ENCODE measurements around the gene DNAH17. TPM values are rescaled to one million over a fixed set of nuclear protein-coding genes. Genes with fewer than 3 reads are reported as not detected.
A peak's percentile ranks its signal among the peaks of the same experiment; 100 is the strongest.

Gene DNAH17
- total RNA-seq, 1 experiment from 2014 or later, result 0.02 TPM

DNA sequence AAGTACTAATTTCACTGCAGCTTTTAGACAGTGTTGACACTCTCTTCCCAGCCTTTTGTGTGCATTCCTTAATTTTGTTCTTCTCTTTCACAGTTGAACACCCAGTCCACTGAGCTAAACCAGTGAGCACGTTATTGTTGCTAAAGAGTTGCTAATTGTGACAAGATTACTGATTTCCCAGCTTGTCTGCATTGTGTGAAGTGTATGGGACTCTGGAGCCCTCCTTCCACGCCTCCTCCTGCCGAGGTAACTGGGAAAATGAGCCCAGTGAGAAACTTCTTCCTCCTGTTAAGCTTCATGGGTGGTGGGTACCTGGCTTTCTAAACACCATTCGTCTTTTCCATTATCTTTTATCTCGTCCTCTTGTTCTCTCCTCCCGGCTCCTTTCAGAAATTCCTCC is 29.8 kb upstream of the DNAH17 start:
- DNase-seq (ENCODE audit: low spot score), result no peak

DNA sequence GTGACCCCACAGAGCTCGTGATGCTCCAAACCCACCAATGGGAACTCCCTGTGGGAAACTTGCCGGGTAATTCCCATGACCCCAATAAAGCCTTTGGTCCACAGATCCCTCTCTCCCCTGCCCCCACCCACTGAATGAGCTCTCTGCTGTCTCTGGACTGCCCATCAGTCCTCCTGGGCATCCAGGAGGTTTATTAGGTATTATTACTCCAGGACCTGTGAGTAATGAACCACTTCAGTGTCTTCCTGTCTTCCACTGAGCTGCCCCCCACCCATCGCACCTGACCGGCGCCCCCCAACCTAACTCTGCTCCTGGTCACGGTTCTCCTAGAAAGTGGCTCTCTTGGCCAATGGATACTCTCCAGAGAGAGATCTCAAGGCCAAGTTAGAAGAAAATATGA is 28.7 kb upstream of the DNAH17 start:
- no peak for DNase-seq (ENCODE audit: low spot score)

DNA sequence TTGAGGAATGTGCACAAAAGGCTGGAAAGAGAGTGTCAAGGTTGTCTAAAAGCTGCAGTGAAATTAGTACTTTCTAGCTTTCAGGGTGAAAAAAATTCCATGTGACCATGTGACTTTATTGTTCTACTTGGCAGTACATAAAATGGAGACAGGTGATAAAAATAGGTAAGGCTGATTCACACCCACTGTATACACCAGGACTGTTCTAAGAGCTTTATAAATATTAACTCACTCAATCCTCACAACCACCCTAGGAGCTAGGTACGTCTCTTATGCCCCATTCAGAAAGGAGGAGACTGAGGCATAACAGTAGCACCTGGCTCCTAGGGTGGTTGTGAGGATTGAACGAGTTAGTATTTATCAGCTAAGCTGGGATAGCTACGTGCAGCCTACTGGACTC is 28.2 kb upstream of the DNAH17 start:
- no peak for DNase-seq (ENCODE audit: low spot score)

DNA sequence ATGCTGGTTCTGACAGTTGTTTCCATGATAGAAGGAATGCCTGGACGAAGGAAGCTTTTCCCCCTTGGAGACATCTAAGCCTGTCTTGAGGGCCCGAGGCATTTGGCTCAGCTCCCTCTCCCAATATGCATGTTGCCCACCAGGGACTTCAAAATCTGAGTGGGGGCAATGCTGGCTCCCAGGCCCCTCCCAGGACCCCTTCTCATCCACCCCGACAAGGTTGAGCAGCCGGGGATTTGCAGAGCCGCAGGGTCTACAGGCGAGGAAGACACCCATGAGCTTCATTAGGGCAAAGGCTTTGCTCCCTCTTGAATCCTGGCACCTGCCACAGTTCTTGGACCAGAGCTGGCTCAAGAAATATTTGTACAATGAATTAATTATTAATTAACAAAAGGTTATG is 25.1 kb upstream of the DNAH17 start:
- no peak for DNase-seq (ENCODE audit: low spot score)

DNA sequence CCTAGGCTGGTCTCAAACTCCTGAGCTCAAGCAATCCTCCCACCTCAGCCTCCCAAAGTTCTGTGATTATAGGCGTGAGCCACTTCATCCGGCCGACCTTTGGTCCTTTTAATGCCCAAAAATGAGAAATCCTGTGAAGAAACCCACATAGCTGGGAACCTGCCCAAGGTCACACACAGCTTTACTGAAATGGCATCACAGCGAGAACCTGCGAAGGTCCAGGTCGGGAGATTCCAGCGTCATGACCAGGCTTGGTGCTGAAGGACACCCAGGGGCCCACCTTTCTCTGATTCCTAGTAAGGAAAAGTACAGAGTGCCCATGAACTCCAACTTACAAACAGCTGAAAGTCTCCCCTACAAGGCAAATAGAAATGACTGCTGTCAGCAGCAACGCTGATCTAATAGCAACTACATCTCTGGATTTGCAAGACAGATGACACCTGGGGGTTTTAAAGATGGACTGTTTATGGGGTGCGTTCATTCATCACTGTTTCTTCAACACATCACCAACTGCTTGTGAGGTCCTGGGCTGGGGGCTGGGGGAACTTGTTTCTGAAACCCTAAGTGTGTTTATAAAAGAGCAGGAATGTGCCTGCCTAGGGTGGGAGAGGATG is 24.5 kb upstream of the DNAH17 start:
- no peak for DNase-seq (ENCODE audit: low spot score)

DNA sequence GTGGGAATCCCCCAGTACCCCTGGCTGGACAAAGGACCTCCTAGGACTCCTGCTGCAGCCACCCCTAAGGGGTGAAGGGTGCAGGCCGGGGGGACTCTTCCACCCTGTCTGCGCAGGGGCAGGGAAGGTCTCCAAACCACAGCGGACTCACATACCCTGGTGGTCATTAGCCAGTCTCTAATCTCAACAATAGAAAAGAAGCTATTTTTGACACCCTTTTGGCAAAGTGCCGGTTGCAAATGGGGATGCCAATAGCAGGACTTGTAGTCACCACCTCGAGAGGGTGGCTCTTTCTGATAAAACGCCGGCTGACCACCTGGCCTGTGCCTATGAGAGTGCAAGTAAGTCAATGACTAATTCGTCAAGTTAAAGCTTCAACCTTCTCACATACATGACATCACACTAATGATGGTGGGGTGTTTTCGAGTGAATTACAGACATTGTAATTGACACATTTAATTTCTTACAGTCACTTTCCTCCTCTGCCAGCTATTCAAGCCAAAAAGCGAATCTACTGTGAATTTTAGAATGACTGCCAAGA is 23.1 kb upstream of the DNAH17 start:
- no peak for DNase-seq (ENCODE audit: low spot score)

DNA sequence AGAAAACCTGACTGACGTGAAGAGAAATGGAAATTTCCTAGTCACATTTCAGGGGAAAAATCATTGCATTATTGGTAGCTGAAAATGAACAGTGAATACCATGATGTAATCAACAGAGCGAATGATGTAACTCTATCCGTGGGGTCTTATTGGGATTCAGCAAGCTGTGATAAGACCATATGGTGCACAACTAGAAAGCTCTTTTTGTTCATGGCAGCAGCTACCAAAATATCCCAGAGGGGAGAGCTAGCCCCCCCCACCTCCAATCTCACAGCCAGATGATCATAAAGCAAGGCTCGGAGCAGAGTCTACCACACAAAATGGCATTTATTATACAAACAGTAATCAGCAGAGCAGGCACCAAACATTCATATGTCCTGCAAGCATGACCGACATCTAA is 22.2 kb upstream of the DNAH17 start:
- DNase-seq (ENCODE audit: low spot score), result no peak

DNA sequence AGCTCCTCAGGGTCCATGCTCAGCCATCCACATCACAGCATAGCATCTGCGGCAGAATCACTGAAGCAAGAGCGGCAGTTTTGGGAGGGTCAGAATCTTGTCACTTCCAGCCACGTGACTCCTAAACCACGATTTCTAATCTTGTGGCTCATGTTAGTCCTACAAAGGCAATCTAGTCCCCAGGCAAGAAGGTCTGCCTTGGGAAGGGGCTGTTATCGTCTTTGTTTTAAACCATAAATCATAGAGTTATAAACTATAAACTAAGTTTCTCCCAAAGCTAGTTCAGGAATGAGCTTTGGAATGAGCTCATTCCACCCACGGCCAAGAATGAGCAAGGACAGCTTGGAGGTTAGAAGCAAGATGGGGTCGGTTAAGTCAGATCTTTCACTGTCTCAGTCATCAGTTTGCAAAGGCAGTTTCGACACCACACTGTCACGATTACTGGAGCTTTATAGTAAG is 20.8 kb upstream of the DNAH17 start:
- DNase-seq (ENCODE audit: low spot score), result no peak

DNA sequence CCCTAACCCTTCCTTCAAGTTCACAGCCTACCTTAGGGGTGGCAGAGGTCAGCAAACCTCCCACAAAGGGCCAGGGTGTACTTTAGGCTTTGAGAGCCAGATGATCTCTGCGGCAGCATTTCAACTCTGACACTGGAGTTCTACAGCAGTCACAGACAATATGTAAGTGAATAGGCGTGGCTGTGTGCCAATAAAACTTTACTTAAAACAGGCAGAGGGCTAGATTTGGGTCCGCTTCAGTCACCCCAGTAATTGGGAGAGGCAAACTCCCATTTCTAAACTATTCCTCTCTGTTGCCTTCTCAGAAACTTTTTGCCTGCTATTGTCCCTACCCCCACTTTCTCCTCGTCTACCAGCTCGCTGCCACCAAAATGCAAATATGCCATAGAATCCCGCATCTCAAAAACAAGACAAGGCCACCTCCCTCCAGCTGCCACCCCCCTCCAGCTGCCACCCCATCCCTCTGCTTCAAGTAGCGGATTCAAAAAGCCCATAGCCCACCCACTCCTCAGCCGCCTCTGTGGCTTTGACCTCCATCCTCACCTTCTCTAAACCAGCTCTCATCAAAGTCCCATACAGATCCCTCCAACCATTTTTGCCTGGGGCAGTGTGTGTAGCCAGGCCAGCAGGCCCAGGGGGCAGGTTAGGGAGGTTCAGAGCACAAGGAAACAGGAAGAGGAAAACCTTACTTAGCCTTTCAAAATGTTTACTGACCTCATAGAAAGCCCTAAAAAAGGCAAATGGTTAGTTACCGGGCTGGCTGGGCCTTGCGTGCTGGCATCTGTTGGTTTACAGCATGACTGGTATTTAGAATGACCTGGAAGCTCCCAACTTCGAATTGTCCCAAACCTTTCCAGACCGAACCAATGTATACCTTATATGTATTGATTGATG is 19.9 kb upstream of the DNAH17 start:
- no peak for DNase-seq (ENCODE audit: low spot score)

DNA sequence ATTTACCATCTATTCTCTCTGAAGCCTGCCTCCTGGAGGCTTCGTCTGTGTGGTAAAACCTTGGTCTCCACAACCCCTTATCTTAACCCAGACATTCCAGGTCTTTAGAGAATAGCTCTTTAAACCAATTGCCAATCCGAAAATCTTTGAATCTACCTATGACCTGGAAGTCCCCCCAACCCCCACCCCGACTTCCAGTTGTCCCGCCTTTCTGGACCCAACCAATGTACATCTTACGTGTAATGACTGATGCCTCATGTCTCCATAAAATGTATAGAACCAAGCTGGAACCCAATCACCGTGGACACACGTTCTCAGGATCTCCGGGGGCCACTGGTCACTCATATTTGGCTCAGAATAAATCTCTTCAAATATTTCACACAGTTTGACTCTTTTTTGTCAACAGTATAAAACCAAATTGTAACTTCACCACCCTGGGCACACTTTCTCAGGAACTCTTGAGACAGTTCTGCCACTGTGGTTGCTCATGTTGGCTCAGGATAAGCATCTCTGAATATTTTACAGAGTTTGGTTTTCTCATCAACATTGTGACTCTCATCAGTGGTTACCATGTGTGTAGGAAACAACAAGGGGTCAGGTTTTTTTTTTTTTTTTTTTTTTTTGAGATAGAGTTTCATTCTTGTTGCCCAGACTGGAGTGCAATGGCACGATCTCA is 18.1 kb upstream of the DNAH17 start:
- DNase-seq (ENCODE audit: low spot score), result no peak

DNA sequence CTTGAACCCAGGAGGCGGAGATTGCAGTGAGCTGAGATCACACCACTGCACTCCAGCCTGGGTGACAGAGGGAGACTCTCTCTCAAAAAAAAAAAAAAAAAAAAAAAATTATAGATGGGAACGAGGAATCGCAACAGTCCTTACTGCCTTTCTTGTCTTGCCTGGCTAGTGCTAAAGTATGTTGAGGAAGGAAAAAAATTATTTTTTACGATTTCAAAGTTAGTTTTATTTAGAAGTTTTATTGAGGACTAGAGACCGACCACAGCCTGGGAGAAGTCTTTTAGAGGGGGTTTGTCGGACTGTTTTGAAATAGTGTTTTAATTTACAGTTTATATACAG is 15.8 kb upstream of the DNAH17 start:
- no peak for DNase-seq (ENCODE audit: low spot score)

DNA sequence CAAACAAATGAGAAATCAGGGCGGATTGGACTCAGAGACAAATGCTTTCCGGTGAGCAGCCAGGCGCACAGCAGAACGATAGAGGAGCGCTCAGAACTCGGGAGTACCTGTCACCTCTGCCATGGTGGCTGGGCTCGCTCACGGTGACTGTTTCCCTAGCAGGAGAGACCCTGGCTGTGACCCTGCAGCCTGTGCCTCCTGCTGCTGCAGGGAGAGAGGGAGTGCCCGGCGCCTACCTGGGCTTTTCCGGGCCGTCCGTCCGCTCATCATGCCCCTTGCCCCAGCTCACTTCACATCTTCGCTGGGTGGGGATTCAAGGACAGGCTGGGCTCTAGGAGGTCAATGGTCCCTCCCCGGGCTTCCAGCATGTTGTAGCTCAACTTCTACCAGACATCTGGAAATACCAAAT is 14.1 kb upstream of the DNAH17 start:
- no peak for DNase-seq (ENCODE audit: low spot score)

DNA sequence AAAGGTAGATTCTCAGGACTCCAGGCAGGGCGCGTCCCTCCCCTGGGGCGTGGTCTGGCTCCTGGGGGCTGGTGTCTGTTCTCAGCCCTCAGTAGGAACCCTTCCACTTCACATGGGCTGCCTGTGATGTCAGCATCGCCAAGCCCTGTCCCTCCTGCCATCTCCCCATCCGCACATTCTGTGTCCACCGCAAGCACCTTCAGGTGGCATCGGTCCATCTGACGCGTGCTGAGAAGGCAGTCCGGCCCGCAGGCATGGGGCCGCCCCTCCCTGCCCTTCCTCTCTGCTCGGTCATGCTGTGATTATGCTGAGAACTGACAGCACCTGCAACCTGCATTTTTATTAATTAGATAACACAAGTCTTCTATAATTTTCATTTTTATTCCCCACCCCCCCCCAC is 12.7 kb upstream of the DNAH17 start:
- no peak for DNase-seq (ENCODE audit: low spot score)

DNA sequence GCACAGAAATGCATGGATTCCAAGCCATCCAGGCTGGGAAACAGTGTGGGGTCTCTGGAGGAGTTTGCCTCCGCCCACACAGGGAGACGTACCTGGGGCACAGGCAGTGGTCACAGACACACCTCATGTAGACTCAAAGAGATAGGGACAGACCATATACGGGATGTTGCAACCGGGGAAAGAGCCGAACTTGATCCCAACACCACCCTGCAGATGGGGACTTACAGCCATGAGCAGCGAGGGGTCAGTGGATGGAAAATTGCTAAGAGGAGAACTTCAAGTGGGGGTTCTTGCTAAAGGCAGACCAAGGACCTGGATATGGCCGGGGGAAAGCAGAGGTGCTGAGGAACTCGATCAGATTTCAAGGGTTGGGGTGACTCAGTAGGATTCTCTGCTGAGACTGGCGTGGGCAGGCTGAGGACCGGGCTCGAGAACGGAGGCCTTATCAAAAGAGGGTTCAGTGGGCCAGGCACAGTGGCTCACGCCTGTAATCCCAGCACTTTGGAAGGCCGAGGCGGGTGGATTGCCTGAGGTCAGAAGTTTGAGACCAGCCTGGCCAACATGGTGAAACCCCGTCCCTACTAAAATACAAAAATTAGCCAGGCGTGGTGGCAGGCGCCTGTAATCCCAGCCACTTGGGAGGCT is 12.0 kb upstream of the DNAH17 start:
- DNase-seq (ENCODE audit: low spot score), result no peak

DNA sequence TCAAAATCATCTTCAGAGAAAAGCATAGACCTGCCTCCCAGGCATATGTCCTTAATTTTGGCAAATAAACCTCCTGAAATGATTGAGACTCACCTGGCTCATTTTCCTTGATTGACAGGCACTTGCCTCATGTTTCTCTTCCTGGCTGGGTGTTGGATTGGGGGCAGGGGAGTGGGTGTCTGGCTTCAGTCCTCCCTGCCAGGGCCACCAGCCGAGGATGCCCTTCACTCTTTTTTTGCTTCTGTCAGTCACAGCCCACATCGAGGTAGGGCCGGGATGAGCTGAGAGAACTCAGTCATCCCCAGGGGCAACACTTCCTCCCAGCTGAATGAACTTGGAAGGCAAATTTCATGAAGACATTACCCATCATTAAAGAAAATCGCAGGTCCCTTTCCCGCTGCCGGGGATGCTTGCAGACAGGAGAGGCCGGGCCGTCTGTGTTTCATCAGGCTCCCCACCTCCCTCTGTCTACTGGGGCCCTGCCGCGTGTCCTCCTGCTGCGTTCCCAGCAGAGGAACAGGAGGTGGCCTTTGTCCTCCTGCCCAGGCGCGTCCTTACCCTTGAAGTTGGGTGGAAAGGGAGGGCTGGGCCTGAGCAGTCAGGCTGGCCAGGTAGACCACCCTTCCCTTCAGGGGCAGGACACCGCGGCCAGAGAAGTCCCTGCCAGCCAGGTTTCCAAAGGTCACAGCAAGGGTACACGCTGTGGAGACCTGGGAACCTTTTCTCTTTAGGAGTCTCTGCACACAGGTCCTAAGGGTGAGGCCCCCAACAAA is 11.2 kb upstream of the DNAH17 start:
- DNase-seq (ENCODE audit: low spot score), result no peak

DNA sequence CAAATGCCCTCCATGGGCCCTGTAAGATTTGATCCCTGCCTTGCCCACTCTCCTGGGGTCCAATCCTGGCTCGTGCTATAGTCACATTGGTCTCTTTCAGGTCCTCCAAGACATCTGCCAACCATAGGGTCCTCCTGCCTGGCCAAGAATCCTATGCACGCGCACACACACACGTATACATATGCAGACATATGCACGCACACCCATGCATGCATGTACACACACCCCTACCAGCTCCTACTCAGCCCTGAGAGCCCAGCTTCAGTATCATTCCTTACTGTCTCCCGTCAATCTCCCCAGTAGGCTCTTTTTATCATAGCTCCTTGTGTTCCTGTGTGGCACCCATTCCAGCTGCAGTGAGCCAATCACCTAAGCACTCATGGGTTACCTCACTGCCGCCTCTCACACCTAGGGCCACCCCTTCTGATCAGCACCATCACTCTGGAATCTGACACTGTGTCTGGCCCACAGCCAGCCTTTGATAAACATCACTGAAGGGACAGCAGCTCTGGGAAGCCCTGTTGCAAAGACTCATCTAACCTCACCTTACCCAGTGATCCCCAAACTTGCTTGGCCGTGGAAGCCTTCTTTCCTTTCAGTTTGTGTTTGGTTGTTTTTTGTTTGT is 7.9 kb upstream of the DNAH17 start:
- DNase-seq (ENCODE audit: low spot score), result no peak

DNA sequence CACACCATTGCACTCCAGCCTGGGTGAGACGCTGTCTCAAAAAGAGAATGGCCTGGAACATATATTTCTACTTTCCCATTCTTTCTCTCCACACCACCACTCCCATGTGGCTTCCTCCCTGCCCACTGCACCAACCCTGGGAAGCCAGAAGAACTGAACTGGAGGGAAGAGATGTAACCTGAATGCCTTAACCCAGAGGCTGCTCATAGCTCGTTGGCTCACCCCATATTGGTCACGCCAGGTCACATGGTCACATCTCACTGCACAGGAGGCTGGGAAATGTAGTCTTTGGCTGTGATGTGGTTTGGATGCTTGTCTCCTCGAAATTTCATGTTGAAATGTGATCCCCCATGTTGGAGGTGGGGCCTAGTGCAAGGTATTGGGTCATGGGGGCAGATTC is 5.9 kb upstream of the DNAH17 start:
- peak; percentile 44 for DNase-seq (ENCODE audit: low spot score)

DNA sequence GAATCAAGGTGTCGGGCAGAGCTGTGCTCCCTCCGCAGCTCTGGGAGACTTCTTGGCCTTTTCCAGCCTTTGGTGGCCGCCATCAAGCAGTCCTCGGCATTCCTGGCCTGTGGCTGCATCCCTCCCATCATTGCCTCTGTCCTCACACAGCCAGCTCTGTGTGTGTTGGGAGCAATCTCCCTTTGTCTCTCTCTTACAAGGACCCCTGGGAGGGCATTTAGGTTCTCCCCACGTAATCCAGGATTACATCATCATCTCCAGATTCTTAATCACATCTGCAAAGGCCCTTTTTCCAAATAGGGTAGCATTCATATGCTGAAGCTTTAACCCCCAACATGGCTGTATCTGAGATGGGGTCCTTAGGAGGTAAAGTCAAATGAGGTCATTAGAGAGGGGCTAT is 4.1 kb upstream of the DNAH17 start:
- DNase-seq (ENCODE audit: low spot score), result no peak

DNA sequence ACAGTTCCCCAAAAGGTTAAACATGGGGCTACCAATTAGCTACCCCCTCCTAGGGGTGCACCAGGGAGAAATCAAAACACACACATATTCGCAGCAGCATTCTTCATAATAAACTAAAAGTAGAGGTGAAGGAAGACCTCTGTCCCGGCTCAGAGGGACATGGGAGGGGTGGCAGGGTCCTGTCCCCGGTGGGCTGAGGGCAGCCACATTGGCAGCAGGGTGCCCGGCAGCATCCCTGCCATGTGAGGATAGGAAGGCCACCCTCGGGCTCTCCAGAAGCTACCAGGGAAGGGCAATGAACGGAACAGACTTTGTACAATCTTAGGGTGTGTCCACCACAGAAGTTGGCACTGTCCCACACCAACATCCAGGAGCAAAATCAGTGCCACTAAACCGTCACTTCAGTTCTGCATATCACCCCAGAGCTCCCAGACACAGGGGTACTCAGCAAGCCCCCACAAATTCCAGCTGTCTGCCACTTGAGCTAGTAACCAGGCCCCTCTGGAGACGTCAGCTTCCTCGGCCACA is 3.1 kb upstream of the DNAH17 start:
- no peak for DNase-seq (ENCODE audit: low spot score)

DNA sequence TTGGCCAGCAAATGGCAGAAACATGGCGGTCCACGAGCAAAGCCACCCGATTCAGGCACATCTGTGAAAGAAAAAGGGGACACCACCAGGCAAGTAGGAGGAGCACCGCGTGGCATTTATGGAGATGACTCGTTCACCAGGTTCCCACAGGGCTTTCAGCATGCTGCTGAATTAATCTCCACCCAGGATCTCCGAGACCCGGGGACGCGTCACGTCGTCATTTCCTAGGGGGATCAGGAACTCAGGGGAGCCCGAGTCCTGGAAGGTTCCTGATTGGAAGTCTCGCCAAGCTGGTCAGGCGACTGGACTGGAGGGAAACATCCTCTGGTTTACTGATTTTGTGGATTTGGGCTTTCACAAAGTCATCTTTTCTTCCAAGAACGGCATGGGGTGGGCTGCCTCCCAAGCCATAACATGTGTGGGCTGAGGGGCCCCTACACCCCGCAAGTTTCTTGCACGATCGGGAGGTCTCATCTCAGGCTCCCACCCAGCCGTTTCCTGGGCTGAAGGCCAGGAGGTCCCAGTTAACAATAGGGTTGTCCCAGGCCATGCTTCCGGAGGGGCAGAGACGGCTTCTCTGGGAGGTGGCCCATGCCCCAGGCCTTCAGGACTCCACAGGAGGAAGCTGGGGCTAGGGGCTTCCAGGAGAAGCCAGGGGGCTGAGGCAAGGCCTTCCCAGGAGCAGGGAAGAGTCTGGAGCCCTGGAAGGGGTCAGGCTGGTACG is 645 bp downstream of the DNAH17 start:
- DNase-seq (ENCODE audit: low spot score), result no peak
